Globus pallidus (tissue), 1 donor: Measurements from ENCODE around the gene TLCD3A.
"Not testable (repeated sequence)": the region's sequence is repeated elsewhere in the genome, so short reads cannot be mapped to it uniquely, and the experiment has no call there.

Experiments used
- DNase-seq: peaks from one replicate; pipeline ENCODE4 v3.0.0-alpha.2; 2015; ENCODE audit warnings: low spot score

TLCD3A gene

DNA sequence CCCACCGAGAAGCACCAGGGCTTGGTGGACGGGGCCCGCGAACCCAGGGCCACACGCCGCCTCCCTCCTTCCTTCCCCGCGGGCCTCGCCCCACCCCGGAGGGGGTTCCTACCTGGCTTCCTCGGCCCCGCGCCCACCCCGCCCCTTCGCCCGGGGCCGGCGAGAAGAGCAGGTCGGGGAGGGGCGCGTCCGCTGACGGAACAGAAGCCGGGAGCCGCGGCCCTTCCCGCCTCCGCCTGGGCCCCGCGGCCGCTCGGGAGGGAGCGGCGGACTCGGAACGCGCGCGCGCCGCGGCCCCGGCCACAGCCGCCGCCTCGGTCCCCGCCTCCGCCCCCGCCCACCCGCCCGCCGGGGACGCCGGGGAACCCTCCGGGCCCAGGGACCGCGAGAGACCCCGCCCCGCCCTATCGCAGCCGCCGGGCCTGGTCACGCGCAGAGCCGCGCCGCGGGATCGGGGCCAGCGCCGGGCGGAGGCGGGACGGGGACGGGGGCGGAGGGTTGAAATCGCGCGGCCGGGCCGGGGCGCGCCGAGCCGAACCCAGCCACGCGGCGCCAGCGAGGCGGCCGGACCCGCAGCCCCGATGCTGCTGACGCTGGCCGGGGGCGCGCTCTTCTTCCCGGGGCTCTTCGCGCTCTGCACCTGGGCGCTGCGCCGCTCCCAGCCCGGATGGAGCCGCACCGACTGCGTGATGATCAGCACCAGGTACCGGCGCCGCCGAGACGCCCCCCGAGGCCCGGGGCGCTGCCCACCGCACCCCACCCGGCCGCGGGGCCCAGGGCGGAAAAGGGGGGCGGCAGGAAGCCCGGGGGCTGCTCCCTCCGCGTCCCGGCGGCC lies at the start of gene TLCD3A:
Gene TLCD3A (plus strand): TSS at position 530 of the 835 bp plus-strand sequence. CDS start 52 bp downstream, at position 582.
- DNase-seq = peak; percentile 36

DNA sequence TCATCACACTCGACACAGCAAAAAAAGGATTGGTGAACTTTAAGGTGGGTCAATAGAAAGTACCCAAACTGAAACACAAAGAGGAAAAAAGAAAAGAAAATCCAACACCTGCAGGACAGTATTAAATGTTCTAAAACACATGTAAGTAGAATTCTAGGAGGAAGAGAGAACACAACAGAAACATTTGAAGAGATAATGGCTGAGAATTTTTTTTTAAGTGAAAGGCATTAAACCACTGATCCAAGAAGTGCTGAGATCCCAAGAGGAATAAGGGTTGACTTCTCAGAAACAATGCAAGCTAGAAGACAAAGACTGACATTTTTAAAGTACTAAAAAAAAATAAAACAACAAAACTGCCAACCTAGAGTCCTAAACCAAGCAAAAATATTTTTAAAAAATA lies 49.4 kb upstream of the TLCD3A start:
- no peak for DNase-seq

DNA sequence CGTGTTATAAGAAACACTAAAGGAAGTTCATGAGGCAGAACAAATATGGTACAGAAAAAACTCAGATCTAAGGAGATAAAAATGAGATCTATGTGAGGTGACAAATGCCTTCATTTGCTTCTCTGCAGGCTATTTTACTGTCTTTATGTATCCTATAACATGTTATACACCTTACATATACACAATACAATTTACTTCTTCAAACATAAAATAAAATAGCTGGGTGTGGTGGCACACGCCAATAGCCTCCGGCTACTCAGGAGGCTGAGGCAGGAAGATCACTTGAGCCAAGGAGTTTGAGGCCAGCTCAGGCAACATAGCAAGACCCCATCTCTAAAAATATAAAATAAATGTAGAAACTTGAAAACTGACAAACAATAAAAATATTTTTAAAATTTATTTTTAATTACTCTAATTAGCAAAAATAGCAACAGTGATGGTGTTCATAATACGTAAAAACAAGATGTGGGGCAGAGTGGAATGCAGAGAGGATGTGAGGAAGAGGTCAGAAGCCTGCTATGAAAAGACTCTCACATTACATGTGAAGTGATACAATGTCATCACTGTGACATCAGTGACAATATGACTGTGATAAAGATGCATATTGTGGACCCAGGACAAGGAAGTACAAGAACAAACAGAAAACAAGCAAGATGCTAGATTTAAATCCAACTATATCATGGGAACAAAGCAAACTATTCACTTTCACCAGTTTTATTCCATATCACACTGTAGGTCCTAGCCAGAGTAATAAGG lies 48.7 kb upstream of the TLCD3A start:
- peak; percentile 32 for DNase-seq

DNA sequence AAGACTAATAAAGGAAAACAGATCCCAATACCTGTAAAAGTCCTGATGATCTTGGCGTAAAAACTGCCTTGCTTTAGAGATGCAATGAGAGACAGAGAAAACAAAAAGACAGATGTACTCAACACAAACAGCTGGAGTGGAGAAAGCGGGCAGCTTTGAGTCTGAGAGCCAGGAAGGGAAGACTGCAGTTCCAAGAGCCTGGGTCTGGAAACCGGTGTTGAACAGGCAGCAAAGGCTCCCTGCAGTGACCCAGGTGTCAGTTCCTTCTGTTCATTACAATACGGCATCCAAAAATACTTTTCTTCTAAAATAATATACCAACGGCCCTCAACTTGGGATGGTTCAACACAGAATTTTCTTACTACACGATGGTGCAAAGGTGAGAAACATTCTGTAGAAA lies 47.4 kb upstream of the TLCD3A start:
- no peak for DNase-seq

DNA sequence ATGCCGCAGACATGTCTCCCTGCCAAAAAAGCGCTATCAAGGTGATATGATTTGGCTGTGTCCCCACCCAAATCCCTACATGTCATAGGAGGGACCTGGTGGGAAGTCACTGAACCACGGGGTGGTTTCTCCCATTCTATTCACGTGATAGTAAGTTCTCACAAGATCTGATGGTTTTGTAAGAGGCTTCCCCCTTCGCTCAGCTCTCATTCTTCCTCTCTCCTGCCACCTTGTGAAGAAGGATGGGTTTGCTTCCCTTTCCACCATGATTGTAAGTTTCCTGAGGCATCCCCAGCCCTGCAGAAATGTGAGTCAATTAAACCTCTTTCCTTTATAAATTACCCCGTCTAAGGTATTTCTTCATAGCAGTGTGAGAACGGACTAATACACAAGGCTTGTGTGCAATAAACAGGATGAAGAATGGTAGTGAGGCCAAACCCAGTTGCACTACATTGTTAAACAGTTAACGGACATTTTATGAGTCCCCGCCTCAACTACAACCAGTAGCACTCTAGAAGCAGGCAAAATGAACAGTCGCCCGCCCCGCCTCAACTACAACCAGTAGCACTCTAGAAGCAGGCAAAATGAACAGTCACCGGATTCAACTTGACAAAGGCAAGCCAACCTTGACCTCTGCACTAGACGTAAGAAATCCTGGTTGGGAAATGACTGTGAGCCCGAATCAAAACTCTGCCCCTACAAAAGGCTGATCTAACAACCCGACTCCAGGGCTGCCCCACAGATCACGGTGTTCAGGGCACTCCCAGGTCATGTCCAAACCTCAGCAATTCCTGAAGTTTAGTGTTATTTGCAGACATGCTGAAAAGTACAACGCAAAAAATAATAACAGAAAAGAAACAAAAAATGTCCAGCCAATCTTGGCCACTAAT lies 44.1 kb upstream of the TLCD3A start:
- no peak for DNase-seq

DNA sequence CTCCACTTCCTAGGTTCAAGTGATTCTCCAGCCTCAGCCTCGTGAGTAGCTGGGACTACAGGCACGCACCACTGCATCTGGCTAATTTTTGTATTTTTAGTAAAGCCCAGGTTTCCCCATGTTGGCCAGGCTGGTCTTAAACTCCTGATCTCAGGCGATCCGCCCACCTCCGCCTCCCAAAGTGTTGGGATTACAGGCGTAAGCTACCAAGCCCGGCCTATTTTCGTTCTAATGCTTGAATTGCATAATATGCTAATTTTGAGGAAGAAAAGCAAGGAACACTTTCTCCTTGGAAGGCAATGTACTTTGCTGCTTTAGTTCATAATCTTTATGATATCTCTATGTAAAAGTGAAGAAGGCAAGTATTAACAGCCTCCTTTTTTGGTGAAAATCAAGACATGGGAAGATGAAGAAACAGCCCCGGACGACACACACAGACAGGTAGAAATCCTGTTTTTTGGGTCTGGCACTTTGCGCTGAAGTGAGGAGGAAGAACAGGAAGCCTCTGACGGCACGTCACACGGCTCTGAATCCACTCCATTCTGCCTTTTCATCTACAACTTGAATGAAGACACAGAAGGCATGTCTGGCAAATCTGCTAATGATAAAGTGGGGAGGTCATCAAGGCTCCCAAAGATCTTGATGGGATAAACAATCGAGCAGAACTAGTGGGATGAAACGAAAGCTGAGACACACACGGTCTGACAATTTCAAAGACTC lies 42.7 kb upstream of the TLCD3A start:
- no peak for DNase-seq

DNA sequence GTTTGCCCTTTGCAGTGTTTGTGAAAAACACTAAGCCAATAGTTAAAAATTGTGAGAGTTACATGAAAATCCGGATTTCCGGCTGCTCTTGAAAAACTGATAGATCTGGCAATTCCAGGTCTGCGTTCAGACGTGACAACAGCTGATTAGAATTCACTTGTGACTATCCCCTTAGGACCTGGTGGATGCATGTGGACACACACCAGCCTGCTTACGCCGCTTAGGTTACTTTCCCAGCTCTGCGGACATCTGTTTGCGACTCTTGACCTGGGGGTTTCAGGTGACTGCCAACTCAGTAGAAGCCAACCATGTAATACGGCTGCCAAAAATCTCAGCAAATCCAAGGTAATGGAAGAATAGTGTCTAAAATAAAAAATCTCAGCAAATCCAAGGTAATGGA lies 42.0 kb upstream of the TLCD3A start:
- DNase-seq = no peak

DNA sequence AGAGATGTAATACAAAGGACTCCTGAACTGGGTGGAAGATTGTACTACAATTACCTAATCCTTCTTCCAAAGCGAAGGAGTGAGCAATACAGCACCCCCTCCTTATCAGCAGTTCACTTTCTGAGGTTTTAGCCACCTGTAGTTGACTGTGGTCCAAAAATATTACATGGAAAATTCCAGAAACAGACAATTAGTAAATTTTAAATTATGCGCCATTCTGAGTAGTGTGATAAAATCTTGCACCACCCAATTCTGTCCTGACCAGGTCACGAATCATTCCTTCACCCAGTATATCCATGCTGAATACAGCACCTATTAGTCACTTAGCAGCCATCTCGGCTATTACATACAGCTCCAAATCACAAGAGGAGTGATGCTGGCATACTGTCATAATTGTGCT lies 41.0 kb upstream of the TLCD3A start:
- no peak for DNase-seq

DNA sequence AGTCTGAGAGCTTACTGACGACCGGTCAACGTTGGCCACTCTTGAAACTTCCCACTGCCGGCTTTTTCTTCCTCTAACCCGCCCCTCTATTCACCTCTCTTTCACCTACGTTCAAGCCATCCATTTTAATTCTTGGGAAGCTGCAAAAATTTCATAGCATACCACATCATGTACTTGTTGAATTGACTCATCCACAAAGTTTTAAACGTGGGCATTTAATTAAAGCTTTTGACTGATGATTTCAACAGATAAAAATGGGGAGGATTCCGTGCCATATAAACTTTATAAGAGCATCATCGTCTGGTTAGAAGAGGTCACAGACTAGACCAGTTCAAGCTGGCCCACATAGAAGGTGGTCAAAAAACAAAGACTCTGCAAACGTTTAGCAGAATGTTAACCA lies 40.3 kb upstream of the TLCD3A start:
- no peak for DNase-seq

DNA sequence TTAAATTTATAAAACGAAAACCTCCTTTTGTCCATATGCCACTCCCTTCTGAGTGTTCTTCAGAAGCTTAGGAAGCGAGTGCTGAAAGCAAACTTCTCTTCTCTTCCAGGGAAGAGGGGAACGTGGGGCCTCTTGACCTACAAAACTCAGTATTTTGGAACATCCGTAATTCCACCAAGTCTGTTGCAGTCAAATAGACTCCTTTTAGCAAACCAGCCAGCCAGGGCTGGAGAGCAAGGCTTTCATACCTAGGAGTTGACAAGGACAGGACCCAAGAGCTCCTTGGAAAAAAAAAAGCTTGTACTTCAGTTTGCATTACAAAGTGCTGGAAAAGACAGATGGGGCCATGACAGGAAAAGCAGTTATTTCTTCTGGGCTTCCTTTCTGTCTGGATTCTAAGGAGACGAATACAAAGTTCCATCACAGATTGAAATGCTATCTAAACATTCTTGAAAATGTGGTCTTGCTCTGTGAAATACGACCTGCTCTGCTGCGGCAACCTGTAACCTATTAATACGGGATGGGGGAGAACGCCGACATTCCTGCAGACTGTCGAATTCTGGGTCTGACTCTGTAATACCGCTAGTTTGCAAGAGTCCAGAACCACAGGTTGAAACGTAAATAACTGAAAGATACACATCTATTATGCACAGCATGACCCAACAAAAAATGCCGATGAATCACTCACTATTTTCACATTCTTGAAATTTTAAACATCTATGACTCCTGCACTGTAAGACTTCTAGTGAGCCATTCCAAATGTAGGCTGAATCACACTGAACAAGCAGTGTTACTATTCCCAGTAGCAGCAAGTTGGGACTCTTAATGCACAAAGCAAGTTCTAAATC lies 38.4 kb upstream of the TLCD3A start:
- no peak for DNase-seq

DNA sequence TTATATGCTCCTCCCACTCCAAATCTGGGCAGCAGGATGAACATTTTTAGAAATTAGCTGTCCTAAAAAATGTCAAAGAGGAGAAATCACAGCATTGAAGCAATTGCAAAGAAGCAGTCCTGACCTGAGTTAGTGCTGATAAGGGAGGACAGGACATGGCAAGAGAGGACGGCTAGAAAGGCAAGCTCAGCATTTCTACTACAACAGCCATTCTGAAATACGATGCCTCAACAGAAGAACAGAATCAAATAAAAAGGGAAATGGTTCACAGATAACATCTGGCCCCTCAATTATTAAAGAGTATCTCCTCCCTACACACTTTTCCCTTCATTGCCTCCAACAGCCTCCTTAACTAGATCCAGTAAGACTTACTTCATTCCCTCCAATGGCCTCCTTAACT lies 36.0 kb upstream of the TLCD3A start:
- no peak for DNase-seq

DNA sequence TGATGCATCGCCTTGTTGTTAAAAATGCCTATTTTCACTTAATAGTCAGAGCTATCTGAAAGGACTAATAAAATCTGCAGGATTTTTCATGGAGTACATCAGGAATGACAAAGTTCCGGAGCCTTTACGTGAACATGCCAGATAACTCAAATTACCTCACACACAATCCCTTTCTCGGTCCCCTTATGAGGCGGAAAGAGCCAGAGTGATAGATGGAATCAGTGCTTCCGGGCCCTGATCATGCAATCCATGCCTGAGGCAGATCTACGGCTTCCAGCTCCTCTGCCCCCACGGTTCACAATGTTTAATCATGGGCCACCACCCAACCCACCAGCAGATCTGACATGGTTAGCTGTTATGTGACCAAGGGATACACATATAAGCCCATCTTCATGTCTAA lies 34.7 kb upstream of the TLCD3A start:
- no peak for DNase-seq

DNA sequence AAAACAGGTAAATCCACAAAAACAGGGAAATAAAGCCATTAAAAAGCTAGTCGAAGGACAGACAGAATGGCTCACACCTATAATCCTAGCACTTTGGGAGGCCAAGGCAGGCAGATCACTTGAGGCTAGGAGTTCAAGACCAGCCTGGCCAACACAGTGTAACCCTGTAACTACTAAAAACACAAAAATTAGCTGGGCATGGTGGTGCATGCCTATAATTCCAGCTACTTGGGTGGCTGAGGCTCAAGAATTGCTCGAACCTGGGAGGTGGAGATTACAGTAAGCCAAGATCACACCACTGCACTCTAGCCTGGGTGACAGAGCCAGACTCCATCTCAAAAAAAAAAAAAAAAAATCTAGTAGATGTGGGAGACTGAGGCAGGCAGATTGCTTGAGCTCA lies 34.3 kb upstream of the TLCD3A start:
- not testable (repeated sequence) for DNase-seq

DNA sequence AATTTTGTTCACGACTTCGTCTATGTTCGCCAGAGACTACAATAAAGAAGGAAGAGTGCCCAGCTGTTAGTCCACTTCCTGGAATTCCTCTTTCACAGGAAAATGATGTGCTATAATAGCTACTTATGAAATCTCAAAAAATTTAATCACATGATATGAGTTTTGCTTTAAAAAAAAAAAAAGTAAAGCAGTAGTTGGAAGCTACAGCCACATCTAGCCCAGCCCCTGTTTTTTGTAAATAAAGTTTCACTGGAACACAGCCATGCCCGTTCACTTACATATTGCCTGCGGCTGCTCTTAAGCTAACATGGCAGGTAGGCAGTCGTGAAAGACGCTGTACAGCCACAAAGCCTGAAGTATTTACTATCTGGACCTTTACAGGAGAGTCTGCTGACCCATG lies 33.1 kb upstream of the TLCD3A start:
- DNase-seq = no peak

DNA sequence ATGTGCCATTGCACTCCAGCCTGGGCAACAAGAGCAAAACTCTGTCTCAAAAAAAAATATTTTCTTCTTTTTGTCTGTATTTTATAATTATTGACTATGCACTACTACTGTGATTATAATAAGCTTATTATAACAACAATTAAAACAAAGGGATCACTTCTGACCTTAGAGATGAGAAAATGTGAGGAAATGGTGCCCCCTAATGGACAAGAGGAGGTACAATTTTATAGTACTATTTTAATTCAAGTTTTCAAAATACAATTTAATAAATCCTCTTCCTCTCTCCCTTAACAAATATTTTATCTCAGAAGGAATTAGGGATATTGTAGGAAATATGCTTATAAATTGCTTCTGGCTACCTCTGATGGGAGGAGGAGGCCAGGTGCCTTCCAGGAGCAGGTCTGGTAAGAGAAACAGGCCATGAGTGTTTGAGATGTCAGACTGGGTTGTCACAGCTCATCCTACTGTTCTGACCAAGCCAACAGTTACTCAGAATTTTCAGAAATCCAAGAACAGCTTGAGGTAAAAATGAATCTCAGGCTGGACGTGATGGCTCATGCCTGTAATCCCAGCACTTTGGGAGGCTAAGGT lies 31.8 kb upstream of the TLCD3A start:
- DNase-seq = no peak

DNA sequence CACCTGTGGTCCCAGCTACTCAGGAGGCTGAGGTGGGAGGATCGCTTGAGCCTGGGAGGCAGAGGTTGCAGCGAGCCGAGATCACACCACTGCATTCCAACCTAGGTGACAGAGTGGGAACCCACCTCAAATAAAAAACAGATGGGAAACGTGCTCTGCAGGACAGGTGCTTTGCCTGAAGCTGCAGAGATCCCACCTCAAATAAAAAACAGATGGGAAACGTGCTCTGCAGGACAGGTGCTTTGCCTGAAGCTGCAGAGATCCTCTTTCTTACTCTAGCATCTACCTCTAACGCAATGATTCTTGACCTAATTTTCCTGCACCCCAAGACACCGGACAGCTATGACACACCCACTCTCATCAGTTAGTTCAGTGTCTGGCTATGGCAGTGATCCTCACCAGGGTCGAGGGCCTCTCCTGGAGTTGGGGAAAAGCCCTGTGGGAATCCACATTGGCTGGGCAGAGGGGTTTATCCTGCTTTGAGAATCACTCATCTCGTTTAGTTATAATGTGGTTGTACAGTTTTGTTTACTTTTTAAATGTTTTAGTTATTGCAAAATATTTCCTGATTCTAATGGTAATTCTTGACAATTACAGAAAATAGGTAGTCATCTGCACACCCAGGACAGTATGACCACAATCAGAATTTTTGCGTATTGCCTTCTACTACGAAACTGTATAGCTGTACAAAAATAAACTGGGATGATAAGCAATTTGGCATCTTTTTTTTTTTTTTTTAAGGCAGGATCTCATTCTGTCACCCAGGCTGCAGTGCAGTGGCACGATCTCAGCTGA lies 29.1 kb upstream of the TLCD3A start:
- no peak for DNase-seq

DNA sequence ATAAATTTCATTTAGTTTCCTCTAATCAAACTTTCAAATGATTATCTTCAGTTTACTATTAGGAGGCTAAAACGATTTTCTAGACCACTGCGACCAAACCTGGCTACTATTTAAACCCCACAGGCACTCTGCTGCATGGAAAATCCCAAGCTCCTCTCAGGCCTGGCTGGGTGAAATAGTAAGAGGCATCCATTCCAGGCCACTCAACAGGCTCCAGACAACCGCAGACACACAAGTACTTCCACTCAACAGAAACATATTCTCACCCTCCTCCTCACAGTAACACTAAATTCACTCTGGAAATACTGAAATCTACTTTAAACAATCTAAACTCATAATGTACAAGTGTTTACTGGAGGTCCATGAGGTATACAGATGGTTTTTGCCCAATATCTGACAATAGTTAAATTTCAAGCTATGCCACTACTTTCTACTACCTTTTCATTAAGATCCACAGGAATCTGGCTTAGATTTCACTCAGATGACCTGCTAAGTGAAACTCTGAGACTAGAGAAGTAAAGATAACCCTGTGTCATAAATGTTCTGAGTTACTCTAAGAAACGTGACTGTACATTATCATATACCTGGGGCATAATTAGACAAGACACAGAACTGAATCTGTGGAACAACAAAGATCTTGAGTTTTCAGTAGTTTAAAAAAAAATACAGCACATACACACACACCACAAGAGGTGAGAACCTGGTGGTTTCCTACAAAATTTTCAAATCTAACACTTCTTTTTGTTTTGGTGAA lies 28.1 kb upstream of the TLCD3A start:
- DNase-seq = no peak

DNA sequence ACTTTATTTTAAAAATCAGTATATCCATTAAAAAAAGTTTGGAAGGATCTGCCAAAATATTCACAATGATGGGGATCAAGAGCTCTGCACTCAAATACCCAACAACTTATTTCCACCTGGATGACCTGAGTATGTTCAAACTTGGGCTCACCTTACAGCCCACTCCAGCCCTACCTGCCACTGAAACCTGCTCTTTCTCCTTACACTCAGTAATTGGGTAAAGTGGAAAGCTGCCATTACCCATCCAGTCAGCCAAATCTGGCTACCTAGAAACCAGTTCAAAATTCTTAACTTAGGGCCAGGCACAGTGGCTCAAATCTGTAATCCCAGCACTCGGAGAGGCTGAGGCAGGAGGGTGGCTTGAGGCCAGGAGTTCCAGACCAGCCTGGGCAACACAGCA lies 27.4 kb upstream of the TLCD3A start:
- DNase-seq = no peak

DNA sequence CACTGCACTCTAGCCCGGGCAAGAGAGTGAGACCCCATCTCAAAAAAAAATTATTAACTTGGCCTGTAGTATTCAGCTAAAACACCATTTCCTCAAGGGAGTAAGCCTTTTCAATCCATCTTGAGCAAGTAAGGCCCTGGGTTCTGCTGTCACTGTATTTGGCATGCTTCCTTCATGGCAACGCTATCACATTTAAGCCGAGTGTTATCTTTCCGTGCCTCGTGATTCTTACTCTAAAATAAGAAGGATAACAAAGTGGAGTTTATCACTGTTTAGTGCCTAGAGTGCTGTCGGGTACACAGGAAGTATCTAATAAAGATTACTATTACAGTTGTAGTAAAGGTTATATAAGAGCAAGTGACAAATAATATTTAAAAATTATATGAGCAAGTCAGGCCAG lies 26.5 kb upstream of the TLCD3A start:
- DNase-seq = no peak
